LNCAP (cell line): ENCODE results near the gene FAM177A1.

Experiments used
- TF ChIP-seq, protein P1 (sequence below): fragments of 450-650 bp; IDR thresholded peaks from 2 replicates; pipeline ENCODE4 v1.5.1; 2017; ENCODE audit warnings: mild to moderate bottlenecking

FAM177A1 gene

GRCh38 chr14:35078082-35078481, 32.0 kb downstream of the FAM177A1 start:
- TF ChIP-seq, protein P1, sequence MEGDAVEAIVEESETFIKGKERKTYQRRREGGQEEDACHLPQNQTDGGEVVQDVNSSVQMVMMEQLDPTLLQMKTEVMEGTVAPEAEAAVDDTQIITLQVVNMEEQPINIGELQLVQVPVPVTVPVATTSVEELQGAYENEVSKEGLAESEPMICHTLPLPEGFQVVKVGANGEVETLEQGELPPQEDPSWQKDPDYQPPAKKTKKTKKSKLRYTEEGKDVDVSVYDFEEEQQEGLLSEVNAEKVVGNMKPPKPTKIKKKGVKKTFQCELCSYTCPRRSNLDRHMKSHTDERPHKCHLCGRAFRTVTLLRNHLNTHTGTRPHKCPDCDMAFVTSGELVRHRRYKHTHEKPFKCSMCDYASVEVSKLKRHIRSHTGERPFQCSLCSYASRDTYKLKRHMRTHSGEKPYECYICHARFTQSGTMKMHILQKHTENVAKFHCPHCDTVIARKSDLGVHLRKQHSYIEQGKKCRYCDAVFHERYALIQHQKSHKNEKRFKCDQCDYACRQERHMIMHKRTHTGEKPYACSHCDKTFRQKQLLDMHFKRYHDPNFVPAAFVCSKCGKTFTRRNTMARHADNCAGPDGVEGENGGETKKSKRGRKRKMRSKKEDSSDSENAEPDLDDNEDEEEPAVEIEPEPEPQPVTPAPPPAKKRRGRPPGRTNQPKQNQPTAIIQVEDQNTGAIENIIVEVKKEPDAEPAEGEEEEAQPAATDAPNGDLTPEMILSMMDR = no peak

DNA sequence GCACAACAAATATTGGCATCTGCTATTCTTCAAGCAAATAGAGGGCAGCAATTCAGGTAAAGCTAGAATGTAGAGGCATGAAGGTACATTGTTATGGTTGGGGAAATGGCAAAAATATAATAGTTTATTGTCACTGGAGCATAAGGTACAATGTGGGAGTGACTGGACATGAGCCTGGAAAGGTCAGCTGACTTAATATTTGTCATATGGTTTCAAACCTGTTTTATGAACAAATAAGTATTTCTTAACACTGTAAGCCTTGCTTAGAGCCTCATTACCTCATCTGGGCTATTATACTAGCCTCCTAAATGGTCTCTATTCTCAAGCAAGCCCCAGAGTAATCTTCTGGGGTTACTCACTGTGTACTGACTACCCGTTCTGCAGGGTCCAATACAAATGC, 33.7 kb downstream of the FAM177A1 start:
- TF ChIP-seq, protein P1 = no peak

GRCh38 chr14:35083530-35084150, 37.6 kb downstream of the FAM177A1 start:
- TF ChIP-seq, protein P1 = no peak

- TF ChIP-seq, protein P1 = no peak
Observed at GRCh38 chr14:35085441-35085840, 39.4 kb downstream of the FAM177A1 start.

- TF ChIP-seq, protein P1 = no peak
Observed at GRCh38 chr14:35088514-35088913, 42.4 kb downstream of the FAM177A1 start.

GRCh38 chr14:35107866-35108265, 61.8 kb downstream of the FAM177A1 start:
- TF ChIP-seq, protein P1 = no peak

GRCh38 chr14:35112641-35113040, 66.6 kb downstream of the FAM177A1 start:
- TF ChIP-seq, protein P1 = no peak
